ENCODE results near the gene ABCC4.

Gene ABCC4

DNA sequence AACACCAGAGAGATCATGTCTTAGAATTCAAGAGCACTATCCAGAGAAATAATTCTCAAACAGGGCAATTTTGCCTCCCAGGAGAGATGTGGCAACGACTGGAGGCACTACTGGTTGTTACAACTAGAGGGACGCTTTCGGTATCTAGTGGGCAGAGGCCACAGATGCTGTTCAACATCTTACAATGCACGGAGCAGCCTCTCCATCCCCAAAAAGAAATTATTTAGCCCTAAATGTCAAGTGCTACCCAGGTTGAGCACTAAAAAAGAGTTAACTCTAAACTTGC lies 78.6 kb downstream of the ABCC4 start:
- WGBS, 2 experiments = 91 to 94% methylated on average over 4 of the region's 4 CpGs
- no peak overlapping the region for H3K4me3 ChIP-seq (ENCODE audit: insufficient read depth, low read depth, low read length)
- no peaks in the 10 kb centered on the region for H3K4me1 ChIP-seq (ENCODE audit: control insufficient read depth, insufficient read depth, low read length)
- no peak overlapping the region for H3K27ac ChIP-seq (ENCODE audit: insufficient read depth, low read depth, low read length, poor library complexity, severe bottlenecking)
- no peaks in the 10 kb centered on the region for H3K27me3 ChIP-seq (ENCODE audit: control insufficient read depth, insufficient read depth, low read length, poor library complexity, severe bottlenecking)
- H3K9me3 ChIP-seq (ENCODE audit: control insufficient read depth, low read length) = no peaks in the 10 kb centered on the region
- no peaks in the 10 kb centered on the region for H3K36me3 ChIP-seq (ENCODE audit: control insufficient read depth, insufficient read depth, low read length)

- Histone ChIP-seq H3K4me3 (ENCODE audit: insufficient read depth, low read depth, low read length) (no peak overlapping the region), H3K4me1 (ENCODE audit: control insufficient read depth, insufficient read depth, low read length) (no peaks in the 10 kb centered on the region), H3K27me3 (ENCODE audit: control insufficient read depth, insufficient read depth, low read length, poor library complexity, severe bottlenecking) (no peaks in the 10 kb centered on the region), H3K36me3 (ENCODE audit: control insufficient read depth, insufficient read depth, low read length) (no peaks in the 10 kb centered on the region), H3K9me3 (ENCODE audit: control insufficient read depth, low read length) (no peaks in the 10 kb centered on the region), H3K27ac (ENCODE audit: insufficient read depth, low read depth, low read length, poor library complexity, severe bottlenecking) (no peak overlapping the region)
- WGBS, 2 experiments = 87 to 88% methylated on average over 8 of the region's 8 CpGs
These were observed 79.1 kb downstream of the ABCC4 start for GRCh38 chr13:95221971-95222732.

- Histone ChIP-seq H3K4me3 (ENCODE audit: insufficient read depth, low read depth, low read length) (no peak overlapping the region), H3K36me3 (ENCODE audit: control insufficient read depth, insufficient read depth, low read length) (no peaks in the 10 kb centered on the region), H3K4me1 (ENCODE audit: control insufficient read depth, insufficient read depth, low read length) (no peaks in the 10 kb centered on the region), H3K27ac (ENCODE audit: insufficient read depth, low read depth, low read length, poor library complexity, severe bottlenecking) (no peak overlapping the region), H3K27me3 (ENCODE audit: control insufficient read depth, insufficient read depth, low read length, poor library complexity, severe bottlenecking) (no peaks in the 10 kb centered on the region), H3K9me3 (ENCODE audit: control insufficient read depth, low read length) (no peaks in the 10 kb centered on the region)
- 80% methylated on average over 1 of the region's 1 CpG for WGBS, 2 experiments
These were observed 80.6 kb downstream of the ABCC4 start for GRCh38 chr13:95220611-95221010.

DNA sequence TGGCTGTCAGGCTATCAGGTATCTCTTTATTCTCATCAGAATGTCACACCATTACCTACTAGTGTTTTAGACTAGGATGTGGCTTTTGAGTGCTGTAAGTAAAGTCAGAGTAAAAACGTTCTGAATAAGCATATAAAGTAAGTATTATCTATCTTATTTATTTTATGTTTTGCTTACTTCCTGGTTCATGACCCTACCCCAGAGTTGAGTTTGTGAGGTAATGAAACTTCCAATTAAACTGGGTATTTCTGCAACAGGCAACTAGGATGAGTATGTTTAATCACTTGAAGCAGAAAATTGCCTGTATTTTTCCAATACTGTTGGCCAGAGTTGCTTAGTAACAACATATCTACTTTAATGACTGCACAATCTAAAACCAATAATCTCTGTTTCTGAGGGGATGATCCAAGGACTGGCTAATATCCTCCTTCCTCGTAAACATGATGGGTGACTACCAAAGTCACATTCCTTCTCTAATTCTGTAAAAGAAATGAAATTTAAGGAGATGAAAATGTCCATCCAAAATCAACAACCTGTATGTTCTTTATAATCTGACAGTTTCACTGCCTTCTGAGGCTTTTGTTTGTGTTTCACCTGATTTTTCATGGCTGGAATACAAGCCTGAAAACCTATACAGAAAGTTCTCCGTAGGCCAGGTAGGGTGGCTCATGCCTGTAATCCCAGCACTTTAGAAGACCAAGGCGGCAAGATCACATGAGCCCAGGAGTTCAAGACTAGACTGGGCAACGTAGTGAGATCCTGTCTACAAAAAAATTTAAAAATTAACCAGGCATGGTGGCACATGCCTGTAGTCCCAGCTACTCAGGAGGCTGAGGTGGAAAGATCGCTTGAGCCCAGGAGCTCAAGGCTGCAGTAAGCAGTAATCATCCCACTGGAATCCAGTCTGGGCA lies 83.1 kb downstream of the ABCC4 start:
- H3K4me1 ChIP-seq (ENCODE audit: control insufficient read depth, insufficient read depth, low read length) = no peaks in the 10 kb centered on the region
- 75 to 88% methylated on average over 5 of the region's 6 CpGs for WGBS, 2 experiments
- H3K4me3 ChIP-seq (ENCODE audit: insufficient read depth, low read depth, low read length) = no peak overlapping the region
- no peaks in the 10 kb centered on the region for H3K36me3 ChIP-seq (ENCODE audit: control insufficient read depth, insufficient read depth, low read length)
- no peak overlapping the region for H3K27ac ChIP-seq (ENCODE audit: insufficient read depth, low read depth, low read length, poor library complexity, severe bottlenecking)
- no peaks in the 10 kb centered on the region for H3K9me3 ChIP-seq (ENCODE audit: control insufficient read depth, low read length)
- no peaks in the 10 kb centered on the region for H3K27me3 ChIP-seq (ENCODE audit: control insufficient read depth, insufficient read depth, low read length, poor library complexity, severe bottlenecking)

DNA sequence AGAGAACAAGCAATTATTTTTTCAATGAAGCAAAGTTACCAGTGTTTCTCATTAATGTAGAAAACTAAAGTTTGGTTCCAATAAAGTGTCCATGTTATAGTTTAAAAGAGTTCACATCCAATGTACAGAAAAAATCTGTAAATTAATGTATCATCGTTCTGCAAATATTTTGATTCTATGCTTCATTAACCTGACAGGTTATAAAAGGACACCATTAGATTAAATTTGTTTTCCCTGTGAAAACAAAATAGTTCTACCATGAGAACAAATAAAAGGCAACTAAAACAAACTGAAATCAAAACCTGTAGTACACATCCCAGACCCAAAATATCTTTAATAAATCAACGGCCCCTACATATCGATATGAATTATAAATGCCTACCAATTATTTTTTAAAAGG lies 85.1 kb downstream of the ABCC4 start:
- no peaks in the 10 kb centered on the region for H3K4me1 ChIP-seq (ENCODE audit: control insufficient read depth, insufficient read depth, low read length)
- no peak overlapping the region for H3K4me3 ChIP-seq (ENCODE audit: insufficient read depth, low read depth, low read length)
- H3K27ac ChIP-seq (ENCODE audit: insufficient read depth, low read depth, low read length, poor library complexity, severe bottlenecking) = no peak overlapping the region
- 100% methylated on average over 2 of the region's 3 CpGs; no CpG with 5 or more reads in 1 of the 2 experiments for WGBS, 2 experiments
- H3K9me3 ChIP-seq (ENCODE audit: control insufficient read depth, low read length) = no peaks in the 10 kb centered on the region
- no peaks in the 10 kb centered on the region for H3K27me3 ChIP-seq (ENCODE audit: control insufficient read depth, insufficient read depth, low read length, poor library complexity, severe bottlenecking)
- no peaks in the 10 kb centered on the region for H3K36me3 ChIP-seq (ENCODE audit: control insufficient read depth, insufficient read depth, low read length)

GRCh38 chr13:95212983-95213850 lies 88.0 kb downstream of the ABCC4 start:
- no peak overlapping the region for H3K4me3 ChIP-seq (ENCODE audit: insufficient read depth, low read depth, low read length)
- WGBS, 2 experiments = 86 to 89% methylated on average over 11 of the region's 11 CpGs
- no peaks in the 10 kb centered on the region for H3K9me3 ChIP-seq (ENCODE audit: control insufficient read depth, low read length)
- H3K27me3 ChIP-seq (ENCODE audit: control insufficient read depth, insufficient read depth, low read length, poor library complexity, severe bottlenecking) = no peaks in the 10 kb centered on the region
- no peak overlapping the region for H3K27ac ChIP-seq (ENCODE audit: insufficient read depth, low read depth, low read length, poor library complexity, severe bottlenecking)
- H3K4me1 ChIP-seq (ENCODE audit: control insufficient read depth, insufficient read depth, low read length) = no peaks in the 10 kb centered on the region
- no peaks in the 10 kb centered on the region for H3K36me3 ChIP-seq (ENCODE audit: control insufficient read depth, insufficient read depth, low read length)

DNA sequence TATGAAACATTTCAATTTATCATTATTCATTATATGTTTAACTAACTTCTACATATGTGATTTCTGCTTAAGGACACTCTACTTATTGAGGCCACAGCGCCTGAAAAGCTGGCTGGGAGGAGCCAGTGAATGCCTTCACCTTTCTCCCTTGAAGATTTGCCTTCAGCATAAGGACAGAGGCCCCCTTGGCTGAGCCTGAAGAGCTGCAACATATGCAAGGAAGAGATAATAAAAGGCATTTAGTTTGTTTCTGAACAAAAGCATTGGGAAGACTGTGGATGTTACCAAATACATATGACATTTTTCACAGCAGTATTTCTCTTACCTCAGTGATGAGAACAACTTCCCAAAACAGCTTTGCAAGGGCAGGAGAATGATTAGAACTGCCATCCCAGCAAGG lies 92.1 kb downstream of the ABCC4 start:
- 81 to 90% methylated on average over 1 of the region's 1 CpG for WGBS, 2 experiments
- Histone ChIP-seq H3K27ac (ENCODE audit: insufficient read depth, low read depth, low read length, poor library complexity, severe bottlenecking) (no peak overlapping the region), H3K27me3 (ENCODE audit: control insufficient read depth, insufficient read depth, low read length, poor library complexity, severe bottlenecking) (no peaks in the 10 kb centered on the region), H3K36me3 (ENCODE audit: control insufficient read depth, insufficient read depth, low read length) (no peaks in the 10 kb centered on the region), H3K9me3 (ENCODE audit: control insufficient read depth, low read length) (no peaks in the 10 kb centered on the region), H3K4me3 (ENCODE audit: insufficient read depth, low read depth, low read length) (no peak overlapping the region), H3K4me1 (ENCODE audit: control insufficient read depth, insufficient read depth, low read length) (no peaks in the 10 kb centered on the region)

DNA sequence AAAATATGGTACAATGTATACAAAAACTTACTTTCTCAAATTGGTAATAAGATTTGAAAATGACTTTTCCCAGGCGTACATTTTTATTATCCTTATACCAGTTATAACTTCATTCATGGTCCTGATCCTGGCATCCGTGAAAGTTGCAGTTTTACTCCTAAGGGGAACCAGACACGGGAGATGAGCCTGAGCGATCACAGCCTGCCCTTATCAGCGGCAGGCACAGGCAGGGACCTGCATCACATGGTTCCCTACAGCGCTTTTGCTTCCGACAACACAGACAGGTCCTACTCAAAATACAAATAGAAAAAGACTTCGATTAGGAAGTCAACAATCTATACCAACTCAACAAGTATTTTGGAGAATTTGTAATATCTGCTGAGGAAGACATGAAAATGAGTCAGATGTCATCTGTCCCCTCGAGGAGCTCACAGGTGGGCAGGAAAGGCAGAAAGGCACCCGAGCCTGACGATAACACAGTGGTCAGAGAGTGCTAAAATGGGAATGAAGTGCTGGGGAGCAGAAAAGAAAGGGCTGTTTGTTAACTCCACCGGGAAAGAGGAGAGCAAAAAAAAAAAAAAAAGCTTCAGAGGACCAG lies 93.4 kb downstream of the ABCC4 start:
- WGBS, 2 experiments = 89 to 90% methylated on average over 12 of the region's 12 CpGs
- no peaks in the 10 kb centered on the region for H3K9me3 ChIP-seq (ENCODE audit: control insufficient read depth, low read length)
- H3K27ac ChIP-seq (ENCODE audit: insufficient read depth, low read depth, low read length, poor library complexity, severe bottlenecking) = no peak overlapping the region
- no peaks in the 10 kb centered on the region for H3K36me3 ChIP-seq (ENCODE audit: control insufficient read depth, insufficient read depth, low read length)
- no peaks in the 10 kb centered on the region for H3K4me1 ChIP-seq (ENCODE audit: control insufficient read depth, insufficient read depth, low read length)
- H3K27me3 ChIP-seq (ENCODE audit: control insufficient read depth, insufficient read depth, low read length, poor library complexity, severe bottlenecking) = no peaks in the 10 kb centered on the region
- no peak overlapping the region for H3K4me3 ChIP-seq (ENCODE audit: insufficient read depth, low read depth, low read length)

DNA sequence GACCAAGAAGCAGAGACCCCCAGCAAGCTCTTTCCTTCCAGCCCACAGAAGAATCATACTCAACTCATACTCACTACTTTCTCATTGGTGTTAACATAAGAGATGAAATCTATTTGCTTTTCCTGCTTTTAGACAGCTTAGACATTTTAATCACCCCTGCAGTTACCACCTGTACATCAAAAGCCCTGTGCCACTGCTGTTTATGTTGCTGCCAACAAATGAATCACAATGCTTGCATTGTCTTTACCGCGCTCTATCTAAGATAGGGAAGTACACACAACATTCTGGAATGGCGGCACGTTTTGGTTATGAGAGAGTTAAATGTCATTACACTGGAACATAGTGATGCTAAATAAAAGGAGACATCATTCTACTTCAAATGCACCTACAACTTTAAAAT lies 95.1 kb downstream of the ABCC4 start:
- 93 to 100% methylated on average over 4 of the region's 4 CpGs for WGBS, 2 experiments
- Histone ChIP-seq H3K36me3 (ENCODE audit: control insufficient read depth, insufficient read depth, low read length) (no peaks in the 10 kb centered on the region), H3K27ac (ENCODE audit: insufficient read depth, low read depth, low read length, poor library complexity, severe bottlenecking) (no peak overlapping the region)

More for the DNA sequence above, 95.1 kb downstream of the ABCC4 start:
- Histone ChIP-seq H3K9me3 (ENCODE audit: control insufficient read depth, low read length) (no peaks in the 10 kb centered on the region), H3K27me3 (ENCODE audit: control insufficient read depth, insufficient read depth, low read length, poor library complexity, severe bottlenecking) (no peaks in the 10 kb centered on the region), H3K4me1 (ENCODE audit: control insufficient read depth, insufficient read depth, low read length) (no peaks in the 10 kb centered on the region), H3K4me3 (ENCODE audit: insufficient read depth, low read depth, low read length) (no peak overlapping the region)

Data from ectodermal cell (in vitro differentiated cells).